Measurements from ENCODE around the gene PEX1. TPM values are rescaled to one million over a fixed set of nuclear protein-coding genes. Genes with fewer than 3 reads are reported as not detected.

The PEX1 gene
- total RNA-seq, 1 donor from 2014 or later, result 21.8 TPM

GRCh38 chr7:92460109-92460508, 68.2 kb downstream of the PEX1 start:
- ChIA-PET POLR2A (no interaction called here), CTCF (interaction anchor here (2.6 kb wide), 1 partner anchor 12 kb away, joined by 15 read pairs; the partner anchor contains the start of gene GATAD1)
- intact Hi-C loops (cut with micrococcal nuclease), result no loop called here
- TF ChIP-seq CTCF (IDR thresholded peaks at IDR 0.05), result no peak
- Mint-ChIP-seq H3K9me3 (no peaks in the 10 kb centered on the region), H3K4me1 (no peaks in the 10 kb centered on the region), H3K4me3 (no peak overlapping the region), H3K27ac (no peak overlapping the region), H3K27me3 (no peaks in the 10 kb centered on the region), H3K36me3 (ENCODE audit: low read depth) (peaks cover 27% of the 10 kb centered on the region)
- DNase-seq (no peak), ATAC-seq (ENCODE audit: low read depth) (no peak)

GRCh38 chr7:92456236-92456635, 72.1 kb downstream of the PEX1 start:
- no peak for DNase-seq
- Mint-ChIP-seq H3K9me3 (no peaks in the 10 kb centered on the region), H3K27me3 (no peaks in the 10 kb centered on the region), H3K27ac (no peak overlapping the region), H3K4me3 (no peak overlapping the region), H3K4me1 (no peaks in the 10 kb centered on the region), H3K36me3 (ENCODE audit: low read depth) (peaks cover 52% of the 10 kb centered on the region)
- TF ChIP-seq CTCF (IDR thresholded peaks at IDR 0.05), result no peak
- no peak for ATAC-seq (ENCODE audit: low read depth)
- ChIA-PET POLR2A (interaction anchor here (0.6 kb wide), 1 partner anchor 197 kb away, joined by 4 read pairs; no protein-coding TSS in a partner anchor), CTCF (no interaction called here)
- intact Hi-C loops (cut with micrococcal nuclease), result no loop called here

GRCh38 chr7:92451645-92452044, 76.7 kb downstream of the PEX1 start:
- DNase-seq (no peak), ATAC-seq (ENCODE audit: low read depth) (no peak)
- Mint-ChIP-seq H3K27ac (no peak overlapping the region), H3K36me3 (ENCODE audit: low read depth) (peaks cover 60% of the 10 kb centered on the region), H3K4me1 (peaks cover 8% of the 10 kb centered on the region), H3K4me3 (no peak overlapping the region), H3K27me3 (no peaks in the 10 kb centered on the region), H3K9me3 (no peaks in the 10 kb centered on the region)
- intact Hi-C loops (cut with micrococcal nuclease), result no loop called here
- no peak for TF ChIP-seq CTCF (IDR thresholded peaks at IDR 0.05)
- POLR2A ChIA-PET, result no interaction called here
- CTCF ChIA-PET, result no interaction called here

- peak overlapping the region; percentile 95 for H3K4me3 Mint-ChIP-seq
- peak overlapping the region; percentile 97 for H3K27ac Mint-ChIP-seq
- no peak for TF ChIP-seq CTCF (IDR thresholded peaks at IDR 0.05)
- intact Hi-C loops (cut with micrococcal nuclease), result loop anchor here (1.0 to 5.0 kb wide), 7 partner anchors 80 to 1851 kb away; partner anchors contain the start of genes CDK14, CYP51A1, PEX1 and RBM48
- H3K27me3 Mint-ChIP-seq, result no peaks in the 10 kb centered on the region
- ChIA-PET POLR2A (interaction anchor here (0.6 to 3.0 kb wide), 13 partner anchors 10 to 1826 kb away, joined by 3 to 41 read pairs (median 7); partner anchors contain the start of genes AKAP9, ANKIB1, CDK6 and CYP51A1), CTCF (interaction anchor here (0.6 to 3.5 kb wide), 7 partner anchors 12 to 618 kb away, joined by 3 to 57 read pairs (median 7); partner anchors contain the start of genes PEX1 and RBM48)
- DNase-seq (peak; percentile 29), ATAC-seq (ENCODE audit: low read depth) (peak; percentile 55)
- no peaks in the 10 kb centered on the region for H3K9me3 Mint-ChIP-seq
- H3K36me3 Mint-ChIP-seq (ENCODE audit: low read depth), result peaks cover 31% of the 10 kb centered on the region
- H3K4me1 Mint-ChIP-seq, result peaks cover 8% of the 10 kb centered on the region
Measured at GRCh38 chr7:92448205-92448747, 80.0 kb downstream of the PEX1 start.

Data from activated B cell treated with CpG ODN at 0.5 μM for 24 hours (primary cell).